Liver (tissue), 9 donors: ENCODE data around the gene TRERF1. TPM values are rescaled to one million over a fixed set of nuclear protein-coding genes. Genes with fewer than 3 reads are reported as not detected.

Source experiments
- DNase-seq: peaks from one replicate; pipeline ENCODE4 v3.0.0-alpha.2; 2017; ENCODE audit warnings: low spot score
- H3K27ac ChIP-seq, 2 donors: one replicate each; pipeline ENCODE4 v1.7.0; 2013; ENCODE audit warnings: inconsistent platforms in 2 of 2, low read length in 2 of 2, control low read depth in 1 of 2, low read depth in 1 of 2, mild to moderate bottlenecking in 1 of 2
- H3K27me3 ChIP-seq, 4 donors: one replicate each; pipeline versions ENCODE4 v1.6.1 to v1.7.0; 2013; ENCODE audit warnings: low read length in 3 of 4, inconsistent platforms in 1 of 4, mild to moderate bottlenecking in 1 of 4, moderate library complexity in 1 of 4; ENCODE audit not compliant: control insufficient read depth in 4 of 4, insufficient read depth in 4 of 4
- H3K36me3 ChIP-seq, 4 donors: one replicate each; pipeline versions ENCODE4 v1.6.1 to v1.7.0; 2013; ENCODE audit warnings: low read length in 3 of 4, mild to moderate bottlenecking in 3 of 4, low read depth in 1 of 4, moderate library complexity in 1 of 4; ENCODE audit not compliant: control insufficient read depth in 4 of 4, insufficient read depth in 3 of 4
- H3K4me1 ChIP-seq, 4 donors: one replicate each; pipeline versions ENCODE4 v1.6.1 to v1.7.0; 2013; ENCODE audit warnings: low read length in 3 of 4, mild to moderate bottlenecking in 3 of 4, moderate library complexity in 1 of 4; ENCODE audit not compliant: control insufficient read depth in 4 of 4, insufficient read depth in 4 of 4
- H3K4me3 ChIP-seq, 3 donors: one replicate each; pipeline versions ENCODE4 v1.6.1 to v1.7.0; 2013; ENCODE audit warnings: low read length in 3 of 3, control low read depth in 1 of 3, low read depth in 1 of 3, mild to moderate bottlenecking in 1 of 3
- H3K9ac ChIP-seq, 2 donors: one replicate each; pipeline ENCODE4 v1.7.0; 2013; ENCODE audit warnings: low read length in 2 of 2, mild to moderate bottlenecking in 2 of 2, moderate library complexity in 2 of 2, control low read depth in 1 of 2, low read depth in 1 of 2
- H3K9me3 ChIP-seq, 4 donors: one replicate each; pipeline versions ENCODE4 v1.6.1 to v1.7.0; 2013; ENCODE audit warnings: low read length in 3 of 4; ENCODE audit not compliant: control insufficient read depth in 4 of 4
- ATF3 ChIP-seq: IDR thresholded peaks from 2 replicates; pipeline ENCODE4 v1.6.1; 2016; ENCODE audit warnings: antibody characterized with exemption
- EGR1 ChIP-seq, 2 donors: IDR thresholded peaks; 2 replicates each; pipeline ENCODE4 v1.6.1; 2016 to 2018; ENCODE audit warnings: antibody characterized with exemption in 2 of 2, low read depth in 2 of 2
- FOXA1 ChIP-seq: IDR thresholded peaks from 2 replicates; pipeline ENCODE4 v1.6.1; 2016; ENCODE audit warnings: antibody characterized with exemption
- JUND ChIP-seq, 2 donors: IDR thresholded peaks; 2 replicates each; pipeline ENCODE4 v1.6.1; 2016; ENCODE audit warnings: antibody characterized with exemption in 2 of 2
- MAX ChIP-seq: IDR thresholded peaks from 2 replicates; pipeline ENCODE4 v1.6.1; 2016; ENCODE audit warnings: antibody characterized with exemption
- NR2F2 ChIP-seq: IDR thresholded peaks from 2 replicates; pipeline ENCODE4 v1.6.1; 2016; ENCODE audit warnings: antibody characterized with exemption
- RAD21 ChIP-seq, 2 donors: IDR thresholded peaks; 2 replicates each; pipeline ENCODE4 v1.6.1; 2016; ENCODE audit warnings: antibody characterized with exemption in 2 of 2, mild to moderate bottlenecking in 2 of 2
- REST ChIP-seq: IDR thresholded peaks from 2 replicates; pipeline ENCODE4 v1.6.1; 2016; ENCODE audit warnings: antibody characterized with exemption, mild to moderate bottlenecking
- TAF1 ChIP-seq: conservative IDR thresholded peaks from 2 replicates; pipeline ENCODE4 v1.6.1; 2016; ENCODE audit warnings: antibody characterized with exemption, mild to moderate bottlenecking
- YY1 ChIP-seq: IDR thresholded peaks from 2 replicates; pipeline ENCODE4 v1.6.1; 2016; ENCODE audit warnings: antibody characterized with exemption, mild to moderate bottlenecking
- ZBTB33 ChIP-seq: IDR thresholded peaks from 2 replicates; pipeline ENCODE4 v1.6.1; 2016; ENCODE audit warnings: antibody characterized with exemption
- WGBS: extraction: QIAGEN DNeasy Blood & Tissue Kit; methylation state at CpG from one replicate; pipeline ENCODE4 v1.1.7; 2013; 5-methylcytosine and 5-hydroxymethylcytosine counted together
- polyA plus RNA-seq, 2 donors: library from polyadenylated mRNA; stranded (reverse) in 1 of 2; unstranded in 1 of 2; fragments of 200-250 nt in 1 of 2; fragments of >200 nt in 1 of 2; fragmentation: Nextera tagmentation in 1 of 2; extraction: Ambion mirVana in 1 of 2; gene quantifications; one replicate each; pipeline versions ENCODE4 v1.2.1 to v1.2.3, GENCODE V29; 2013 to 2015
- total RNA-seq, 2 donors: library from RNA; depleted of rRNA; stranded (reverse); fragments of >200 nt; gene quantifications; one replicate each; pipeline ENCODE4 v1.2.3, GENCODE V29; 2014
- donor health status: healthy.
- donor health status: healthy.
- donor health status: healthy.
- donor health status: healthy.
- donor health status: healthy.

Gene TRERF1
- total and polyA plus RNA-seq, 4 donors: 0.33 to 1.3 (median 0.68) TPM

GRCh38 chr6:42419490-42420280 is 32.0 kb downstream of the TRERF1 start:
- Histone ChIP-seq H3K27ac (no peak overlapping the region), H3K9ac (no peak overlapping the region), H3K9me3 (no peaks in the 10 kb centered on the region), H3K4me1 (no peaks in the 10 kb centered on the region), H3K36me3 (no peaks in the 10 kb centered on the region), H3K27me3 (peaks cover 0 to 2% (median 0%) of the 10 kb centered on the region in 4 donors), H3K4me3 (no peak overlapping the region)
- TF ChIP-seq RAD21 (IDR thresholded peaks at IDR 0.05) (no peak), MAX (no peak), ZBTB33 (no peak), TAF1 (no peak), ATF3 (no peak), EGR1 (IDR thresholded peaks at IDR 0.05; ENCODE audit: low read depth in 2 of 2) (no peak), YY1 (no peak), FOXA1 (no peak), REST (no peak)
- WGBS: 83% methylated on average over 6 of the region's 6 CpGs
- peak; percentile 12 for DNase-seq

GRCh38 chr6:42418724-42419123 is 33.0 kb downstream of the TRERF1 start:
- TF ChIP-seq ZBTB33 (no peak), NR2F2 (no peak), JUND (IDR thresholded peaks at IDR 0.05) (no peak)
- peaks cover 0 to 2% (median 0%) of the 10 kb centered on the region in 4 donors for H3K27me3 ChIP-seq
- no peaks in the 10 kb centered on the region for H3K4me1 ChIP-seq
- H3K27ac ChIP-seq: no peak overlapping the region
- no peak for DNase-seq
- no peak overlapping the region for H3K9ac ChIP-seq
- H3K36me3 ChIP-seq: no peaks in the 10 kb centered on the region
- 67% methylated on average over 4 of the region's 4 CpGs for WGBS
- no peaks in the 10 kb centered on the region for H3K9me3 ChIP-seq
- H3K4me3 ChIP-seq: no peak overlapping the region
